DOHH2 (cell line): ENCODE measurements around the gene TRIM74.
"Not testable (repeated sequence)": the region's sequence is repeated elsewhere in the genome, so short reads cannot be mapped to it uniquely, and the experiment has no call there.

Experiments
- CTCF ChIP-seq: fragments of 200-600 bp; sonication (generic); IDR thresholded peaks from one replicate; pipeline ENCODE4 v1.5.1; 2014; ENCODE audit warnings: antibody characterized with exemption, mild to moderate bottlenecking, low read depth, low read length; ENCODE audit not compliant: poor library complexity, severe bottlenecking
- EZH2phosphoT487 ChIP-seq: fragments of 200-600 bp; sonication (generic); IDR thresholded peaks from 2 replicates; pipeline ENCODE4 v1.6.1; 2017; ENCODE audit warnings: borderline replicate concordance, mild to moderate bottlenecking, antibody characterized with exemption, low read length, moderate library complexity, mixed read lengths

DNA sequence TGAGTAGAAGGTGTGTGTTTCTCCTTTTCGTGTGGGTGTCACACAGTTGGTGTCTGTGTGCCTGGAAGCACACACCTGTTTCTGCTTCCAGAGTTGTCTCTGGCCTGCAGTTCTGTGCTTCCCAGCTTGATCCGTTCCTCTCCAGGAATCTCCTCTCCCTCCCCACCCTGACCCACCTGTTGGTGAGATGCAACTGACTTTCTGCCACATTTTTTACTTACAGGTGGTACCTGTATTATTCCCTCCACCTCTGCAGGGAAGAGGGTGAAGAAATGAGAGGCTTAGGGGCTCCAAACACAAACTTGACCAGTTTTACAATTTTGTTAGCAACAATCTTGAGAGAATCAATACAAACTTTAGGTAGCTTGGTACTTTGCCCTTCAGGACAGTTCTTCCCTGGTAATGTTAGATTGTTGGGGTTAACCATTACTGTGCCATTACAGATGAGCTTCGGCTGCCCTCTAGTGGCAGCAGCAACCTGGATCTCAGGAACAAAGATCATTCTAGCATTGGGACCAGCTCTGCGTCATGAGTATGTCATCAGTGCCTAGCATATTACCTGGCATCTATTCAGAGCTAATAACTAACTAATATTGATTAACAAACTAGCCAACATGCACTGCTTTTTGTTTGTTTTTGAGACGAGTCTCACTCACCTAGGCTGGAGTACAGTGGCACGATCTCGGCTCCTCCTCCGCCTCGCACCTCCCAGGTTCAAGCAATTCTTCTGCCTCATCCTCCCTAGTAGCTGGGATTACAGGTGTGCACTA, 54.3 kb downstream of the TRIM74 start:
- peak; percentile 95 for TF ChIP-seq CTCF
- not testable (repeated sequence) for TF ChIP-seq EZH2phosphoT487
